Measurements from ENCODE around the gene GALNT8.

Gene GALNT8

DNA sequence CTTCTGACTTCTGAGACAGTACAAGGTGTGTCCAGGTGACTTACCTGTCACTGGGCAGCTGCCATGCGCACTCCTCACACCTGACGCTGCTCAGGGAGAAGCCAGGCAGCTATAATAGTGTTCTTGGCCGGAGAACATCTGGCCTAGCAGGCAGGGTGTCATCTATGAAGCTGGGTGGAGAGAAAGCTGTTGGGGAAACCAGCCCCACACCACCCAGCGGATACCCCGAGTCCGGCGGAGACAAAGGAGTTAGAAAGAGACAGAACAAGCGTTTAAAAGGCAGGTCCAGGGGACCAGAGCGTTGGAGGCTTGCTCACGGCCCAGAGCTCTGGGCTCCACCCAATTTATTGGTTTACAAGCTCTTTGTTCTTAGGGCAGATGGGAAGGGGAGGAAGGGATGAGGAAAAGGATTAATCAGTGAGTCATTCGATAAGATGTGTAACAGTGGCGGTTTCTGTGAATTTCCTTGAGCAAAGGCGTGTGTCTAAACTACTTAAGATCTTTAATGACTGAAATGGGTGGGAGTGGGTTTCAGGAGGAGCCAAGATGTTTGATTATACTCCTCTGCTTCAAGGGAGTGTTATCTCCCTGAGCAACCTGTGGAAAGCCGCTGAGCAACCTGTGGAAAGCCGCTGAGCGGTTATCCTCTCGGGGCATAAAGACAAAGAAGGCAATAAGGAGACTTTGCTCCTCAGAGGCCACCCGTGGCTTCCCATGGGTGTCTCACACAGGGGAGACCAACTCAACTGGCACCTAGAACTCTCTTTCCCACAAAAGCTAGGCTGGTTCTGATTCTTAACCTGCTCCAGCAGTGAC lies at the start of gene GALNT8:
TSS of gene GALNT8 (plus strand) at position 580 of the 816 bp plus-strand sequence. CDS start 278 bp downstream, outside the sequence.
- TF ChIP-seq, protein P1, sequence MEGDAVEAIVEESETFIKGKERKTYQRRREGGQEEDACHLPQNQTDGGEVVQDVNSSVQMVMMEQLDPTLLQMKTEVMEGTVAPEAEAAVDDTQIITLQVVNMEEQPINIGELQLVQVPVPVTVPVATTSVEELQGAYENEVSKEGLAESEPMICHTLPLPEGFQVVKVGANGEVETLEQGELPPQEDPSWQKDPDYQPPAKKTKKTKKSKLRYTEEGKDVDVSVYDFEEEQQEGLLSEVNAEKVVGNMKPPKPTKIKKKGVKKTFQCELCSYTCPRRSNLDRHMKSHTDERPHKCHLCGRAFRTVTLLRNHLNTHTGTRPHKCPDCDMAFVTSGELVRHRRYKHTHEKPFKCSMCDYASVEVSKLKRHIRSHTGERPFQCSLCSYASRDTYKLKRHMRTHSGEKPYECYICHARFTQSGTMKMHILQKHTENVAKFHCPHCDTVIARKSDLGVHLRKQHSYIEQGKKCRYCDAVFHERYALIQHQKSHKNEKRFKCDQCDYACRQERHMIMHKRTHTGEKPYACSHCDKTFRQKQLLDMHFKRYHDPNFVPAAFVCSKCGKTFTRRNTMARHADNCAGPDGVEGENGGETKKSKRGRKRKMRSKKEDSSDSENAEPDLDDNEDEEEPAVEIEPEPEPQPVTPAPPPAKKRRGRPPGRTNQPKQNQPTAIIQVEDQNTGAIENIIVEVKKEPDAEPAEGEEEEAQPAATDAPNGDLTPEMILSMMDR (IDR thresholded peaks at IDR 0.05; ENCODE audit: low read depth, low read length): no peak
- H3K4me3 ChIP-seq (ENCODE audit: low read depth, low read length): no peak within 1 kb of the TSS
- no peak for DNase-seq (ENCODE audit: low read depth, low spot score)
- in situ Hi-C loops (cut with HindIII; ENCODE audit: low sequenced_read_pairs): no loop called here

- H3K4me3 ChIP-seq (ENCODE audit: low read depth, low read length): no peak overlapping the region
- TF ChIP-seq, protein P1 (IDR thresholded peaks at IDR 0.05; ENCODE audit: low read depth, low read length): no peak
- in situ Hi-C loops (cut with HindIII; ENCODE audit: low sequenced_read_pairs): no loop called here
- DNase-seq (ENCODE audit: low read depth, low spot score): no peak
These were observed 40.5 kb upstream of the GALNT8 start for GRCh38 chr12:4679711-4680110.

GRCh38 chr12:4681732-4682131 lies 38.5 kb upstream of the GALNT8 start:
- H3K4me3 ChIP-seq (ENCODE audit: low read depth, low read length): no peak overlapping the region
- no peak for DNase-seq (ENCODE audit: low read depth, low spot score)
- in situ Hi-C loops (cut with HindIII; ENCODE audit: low sequenced_read_pairs): no loop called here
- TF ChIP-seq, protein P1 (IDR thresholded peaks at IDR 0.05; ENCODE audit: low read depth, low read length): no peak

DNA sequence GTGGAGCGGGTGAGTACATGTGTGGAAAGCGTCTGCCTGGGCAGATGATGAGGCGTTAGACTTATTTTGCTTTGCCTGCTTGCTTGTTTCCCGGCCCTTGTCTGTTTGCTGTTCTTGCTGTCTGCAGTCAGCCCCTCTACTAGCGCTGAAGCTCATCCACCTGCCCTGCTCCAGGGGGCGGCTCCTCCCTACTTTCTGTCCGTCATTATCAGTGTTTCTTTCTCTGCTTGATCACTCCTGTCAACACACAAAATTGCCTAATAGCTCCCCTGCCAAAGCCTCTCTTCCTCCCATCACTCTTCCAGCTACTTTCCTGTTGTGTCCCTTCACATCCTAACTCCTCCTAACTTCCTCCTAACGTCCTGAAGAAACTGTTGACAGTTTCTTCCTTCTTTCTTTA lies 34.9 kb upstream of the GALNT8 start:
- DNase-seq (ENCODE audit: low read depth, low spot score): no peak
- no peak overlapping the region for H3K4me3 ChIP-seq (ENCODE audit: low read depth, low read length)
- TF ChIP-seq, protein P1 (IDR thresholded peaks at IDR 0.05; ENCODE audit: low read depth, low read length): no peak
- in situ Hi-C loops (cut with HindIII; ENCODE audit: low sequenced_read_pairs): no loop called here

- no peak overlapping the region for H3K4me3 ChIP-seq (ENCODE audit: low read depth, low read length)
- TF ChIP-seq, protein P1 (IDR thresholded peaks at IDR 0.05; ENCODE audit: low read depth, low read length): no peak
- DNase-seq (ENCODE audit: low read depth, low spot score): no peak
- in situ Hi-C loops (cut with HindIII; ENCODE audit: low sequenced_read_pairs): no loop called here
These were observed 29.4 kb upstream of the GALNT8 start for GRCh38 chr12:4690760-4691159.

DNA sequence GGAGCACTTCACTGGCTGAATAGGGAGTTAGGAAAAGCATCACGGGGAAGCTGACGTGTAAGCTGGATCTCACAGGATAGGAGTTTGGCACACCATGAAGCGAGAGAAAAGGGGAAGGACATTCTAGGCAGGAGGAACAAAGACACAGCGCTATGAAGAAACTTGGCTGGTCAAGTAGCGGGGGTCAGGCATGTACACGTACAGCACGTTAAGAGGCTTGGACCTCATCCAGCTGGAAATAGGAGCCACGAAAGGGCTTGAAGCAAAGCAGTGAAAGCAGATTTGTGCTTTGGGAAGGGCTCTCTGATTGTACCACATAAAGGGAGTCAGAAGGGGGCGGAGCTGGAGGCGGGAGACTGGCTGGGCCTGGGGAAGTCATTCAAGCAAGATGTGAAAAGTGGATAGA lies 19.6 kb upstream of the GALNT8 start:
- peak; percentile 52 for DNase-seq (ENCODE audit: low read depth, low spot score)
- TF ChIP-seq, protein P1 (IDR thresholded peaks at IDR 0.05; ENCODE audit: low read depth, low read length): no peak
- in situ Hi-C loops (cut with HindIII; ENCODE audit: low sequenced_read_pairs): no loop called here
- H3K4me3 ChIP-seq (ENCODE audit: low read depth, low read length): no peak overlapping the region

Data from astrocyte of the spinal cord (primary cell).